ENCODE measurements around the gene AFAP1L2.
A peak's percentile ranks its signal among the peaks of the same experiment; 100 is the strongest.

The AFAP1L2 gene

GRCh38 chr10:114396464-114396863, 7.8 kb downstream of the AFAP1L2 start:
- Mint-ChIP-seq H3K27me3 (ENCODE audit: low read depth) (peaks cover 8% of the 10 kb centered on the region), H3K9me3 (no peaks in the 10 kb centered on the region), H3K4me1 (peaks cover 85% of the 10 kb centered on the region), H3K4me3 (no peak overlapping the region), H3K36me3 (ENCODE audit: low read depth) (no peaks in the 10 kb centered on the region), H3K27ac (peak overlapping the region in 1 of 3 experiments; percentile 22)
- TF ChIP-seq, protein P1, sequence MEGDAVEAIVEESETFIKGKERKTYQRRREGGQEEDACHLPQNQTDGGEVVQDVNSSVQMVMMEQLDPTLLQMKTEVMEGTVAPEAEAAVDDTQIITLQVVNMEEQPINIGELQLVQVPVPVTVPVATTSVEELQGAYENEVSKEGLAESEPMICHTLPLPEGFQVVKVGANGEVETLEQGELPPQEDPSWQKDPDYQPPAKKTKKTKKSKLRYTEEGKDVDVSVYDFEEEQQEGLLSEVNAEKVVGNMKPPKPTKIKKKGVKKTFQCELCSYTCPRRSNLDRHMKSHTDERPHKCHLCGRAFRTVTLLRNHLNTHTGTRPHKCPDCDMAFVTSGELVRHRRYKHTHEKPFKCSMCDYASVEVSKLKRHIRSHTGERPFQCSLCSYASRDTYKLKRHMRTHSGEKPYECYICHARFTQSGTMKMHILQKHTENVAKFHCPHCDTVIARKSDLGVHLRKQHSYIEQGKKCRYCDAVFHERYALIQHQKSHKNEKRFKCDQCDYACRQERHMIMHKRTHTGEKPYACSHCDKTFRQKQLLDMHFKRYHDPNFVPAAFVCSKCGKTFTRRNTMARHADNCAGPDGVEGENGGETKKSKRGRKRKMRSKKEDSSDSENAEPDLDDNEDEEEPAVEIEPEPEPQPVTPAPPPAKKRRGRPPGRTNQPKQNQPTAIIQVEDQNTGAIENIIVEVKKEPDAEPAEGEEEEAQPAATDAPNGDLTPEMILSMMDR (IDR thresholded peaks at IDR 0.05; ENCODE audit: unreplicated experiment in 3 of 3): no peak

DNA sequence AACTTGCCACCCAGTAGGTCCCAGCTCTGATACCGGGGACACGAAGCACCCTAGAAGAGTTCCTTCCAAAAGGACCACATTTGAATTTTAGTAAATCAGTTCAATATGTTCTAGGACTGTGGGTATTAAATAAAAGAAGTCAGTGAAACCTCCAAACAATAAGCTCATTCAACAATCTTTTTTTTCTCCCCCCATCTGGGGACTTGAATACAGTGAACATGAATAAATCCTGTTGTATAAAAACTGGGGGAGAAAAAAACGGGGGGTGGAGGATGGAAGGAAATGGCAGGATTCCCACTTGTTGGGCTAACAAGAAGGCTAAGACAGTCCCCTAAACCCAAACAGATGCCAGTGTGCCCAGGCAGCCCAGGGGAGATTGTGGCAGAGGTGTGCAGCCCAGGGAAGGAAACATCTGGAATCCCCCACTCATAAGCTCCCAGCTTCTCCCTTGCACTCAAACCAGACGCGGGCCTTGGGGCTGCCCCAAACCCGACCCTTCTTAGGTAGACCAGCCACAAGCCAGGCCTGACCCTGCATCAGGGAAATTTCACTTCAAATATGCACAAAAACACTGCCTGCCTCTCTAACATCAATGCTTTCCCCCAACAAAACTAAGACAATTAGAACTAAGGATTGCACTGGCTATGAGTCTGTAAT, 8.8 kb downstream of the AFAP1L2 start:
- TF ChIP-seq, protein P1 (IDR thresholded peaks at IDR 0.05; ENCODE audit: unreplicated experiment in 3 of 3): no peak
- Mint-ChIP-seq H3K36me3 (ENCODE audit: low read depth) (no peaks in the 10 kb centered on the region), H3K27ac (peak overlapping the region in 1 of 3 experiments; percentile 22), H3K4me1 (peaks cover 82% of the 10 kb centered on the region), H3K4me3 (no peak overlapping the region), H3K9me3 (no peaks in the 10 kb centered on the region), H3K27me3 (ENCODE audit: low read depth) (peaks cover 8% of the 10 kb centered on the region)

DNA sequence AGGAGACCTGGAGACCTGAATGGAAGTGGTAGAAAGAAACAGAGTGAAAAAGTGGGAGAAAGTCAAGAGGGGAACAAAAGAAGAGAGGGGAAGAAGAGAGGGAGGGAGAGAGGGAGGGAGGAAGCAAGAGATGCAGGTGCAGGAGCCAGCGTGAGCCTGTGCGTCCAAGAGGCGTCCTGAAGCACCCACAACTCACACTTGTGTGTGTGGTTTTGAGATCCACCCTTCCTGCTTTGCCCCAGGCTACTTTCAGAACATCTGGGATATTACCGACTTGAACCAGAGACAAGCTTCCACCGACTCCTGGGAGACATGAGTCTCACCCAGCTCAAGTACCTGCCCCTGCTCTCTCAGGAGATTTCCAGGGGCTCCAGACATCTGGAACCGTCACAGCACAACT, 9.8 kb downstream of the AFAP1L2 start:
- Mint-ChIP-seq H3K9me3 (no peaks in the 10 kb centered on the region), H3K4me3 (no peak overlapping the region), H3K27me3 (ENCODE audit: low read depth) (peaks cover 8% of the 10 kb centered on the region), H3K36me3 (ENCODE audit: low read depth) (no peaks in the 10 kb centered on the region), H3K27ac (no peak overlapping the region), H3K4me1 (peaks cover 79% of the 10 kb centered on the region)
- TF ChIP-seq, protein P1 (IDR thresholded peaks at IDR 0.05; ENCODE audit: unreplicated experiment in 3 of 3): no peak

DNA sequence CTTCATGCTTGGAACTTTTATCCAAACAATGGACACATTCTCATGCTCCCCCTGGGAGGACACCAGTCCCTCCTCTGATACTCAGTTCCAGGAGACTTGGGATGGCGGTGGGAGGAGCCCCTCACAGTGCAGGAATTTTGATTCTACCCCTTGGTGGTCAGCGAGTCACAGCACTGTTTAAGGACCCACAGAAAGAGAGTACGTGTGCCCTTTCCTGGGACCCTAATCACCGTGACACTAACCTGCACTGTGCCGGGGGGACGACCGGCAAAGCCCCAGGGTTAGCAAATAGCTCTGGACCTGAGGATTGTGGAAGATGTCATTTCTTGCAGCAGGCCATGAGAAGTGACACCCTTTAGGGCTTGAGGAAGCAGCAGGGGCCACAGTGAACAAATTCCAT, 10.4 kb downstream of the AFAP1L2 start:
- peaks cover 74% of the 10 kb centered on the region for H3K4me1 Mint-ChIP-seq
- H3K36me3 Mint-ChIP-seq (ENCODE audit: low read depth): no peaks in the 10 kb centered on the region
- peaks cover 8% of the 10 kb centered on the region for H3K27me3 Mint-ChIP-seq (ENCODE audit: low read depth)
- peak overlapping the region in 1 of 3 experiments; percentile 54 for H3K27ac Mint-ChIP-seq
- no peak overlapping the region for H3K4me3 Mint-ChIP-seq
- no peaks in the 10 kb centered on the region for H3K9me3 Mint-ChIP-seq
- TF ChIP-seq, protein P1 (IDR thresholded peaks at IDR 0.05; ENCODE audit: unreplicated experiment in 3 of 3): no peak

- H3K4me1 Mint-ChIP-seq: peaks cover 74% of the 10 kb centered on the region
- H3K27ac Mint-ChIP-seq: peak overlapping the region in 2 of 3 experiments; percentile 23 to 54
- H3K9me3 Mint-ChIP-seq: no peaks in the 10 kb centered on the region
- TF ChIP-seq, protein P1 (IDR thresholded peaks at IDR 0.05; ENCODE audit: unreplicated experiment in 3 of 3): no peak
- no peaks in the 10 kb centered on the region for H3K36me3 Mint-ChIP-seq (ENCODE audit: low read depth)
- H3K4me3 Mint-ChIP-seq: no peak overlapping the region
- peaks cover 8% of the 10 kb centered on the region for H3K27me3 Mint-ChIP-seq (ENCODE audit: low read depth)
These were observed 10.8 kb downstream of the AFAP1L2 start for GRCh38 chr10:114393482-114393881.

Measured in nephron (organoid).